ENCODE measurements around the gene CTNNA3. TPM values are rescaled to one million over a fixed set of nuclear protein-coding genes. Genes with fewer than 3 reads are reported as not detected.

The CTNNA3 gene
- total RNA-seq, 1 experiment from 2014 or later: not detected

DNA sequence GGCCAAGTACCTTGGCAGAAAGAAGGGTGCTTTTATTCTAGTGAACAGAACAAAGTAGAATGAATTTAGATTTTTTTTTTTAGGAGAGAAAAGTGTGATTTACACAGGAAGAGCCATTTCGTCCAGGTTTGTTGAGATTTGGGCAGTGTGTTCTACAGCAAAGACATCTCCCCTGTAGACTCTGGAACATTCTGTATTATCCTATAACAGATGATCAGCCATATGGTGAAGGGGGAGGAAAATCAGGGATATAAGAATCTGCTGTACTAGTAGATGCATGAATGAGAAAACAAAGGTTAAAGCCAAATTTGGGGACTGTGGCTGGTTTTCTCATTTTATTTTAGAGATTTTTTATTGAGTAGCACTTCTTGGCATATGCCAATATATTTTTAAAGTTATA lies 1223.8 kb downstream of the CTNNA3 start:
- H3K4me3 ChIP-seq (ENCODE audit: low read length): no peak overlapping the region
- H3K79me2 ChIP-seq (ENCODE audit: low read length): no peaks in the 10 kb centered on the region
- H3K9ac ChIP-seq (ENCODE audit: low read length): no peak overlapping the region
- no peak overlapping the region for H2AFZ ChIP-seq (ENCODE audit: low read length)
- no peak overlapping the region for H3K27ac ChIP-seq (ENCODE audit: low read length)
- no peaks in the 10 kb centered on the region for H3K4me1 ChIP-seq (ENCODE audit: low read length)
- H4K20me1 ChIP-seq (ENCODE audit: insufficient read depth, low read depth, low read length): no peaks in the 10 kb centered on the region
- no peaks in the 10 kb centered on the region for H3K36me3 ChIP-seq (ENCODE audit: insufficient read depth, low read length)
- DNase-seq: no peak
- no peak overlapping the region for H3K4me2 ChIP-seq (ENCODE audit: low read depth, low read length, poor library complexity, severe bottlenecking)
- H3K9me3 ChIP-seq (ENCODE audit: low read length): no peaks in the 10 kb centered on the region
- no peaks in the 10 kb centered on the region for H3K9me2 ChIP-seq (replicated peaks; ENCODE audit: insufficient read depth, low read length)
- no peaks in the 10 kb centered on the region for H3K27me3 ChIP-seq (ENCODE audit: low read length)

DNA sequence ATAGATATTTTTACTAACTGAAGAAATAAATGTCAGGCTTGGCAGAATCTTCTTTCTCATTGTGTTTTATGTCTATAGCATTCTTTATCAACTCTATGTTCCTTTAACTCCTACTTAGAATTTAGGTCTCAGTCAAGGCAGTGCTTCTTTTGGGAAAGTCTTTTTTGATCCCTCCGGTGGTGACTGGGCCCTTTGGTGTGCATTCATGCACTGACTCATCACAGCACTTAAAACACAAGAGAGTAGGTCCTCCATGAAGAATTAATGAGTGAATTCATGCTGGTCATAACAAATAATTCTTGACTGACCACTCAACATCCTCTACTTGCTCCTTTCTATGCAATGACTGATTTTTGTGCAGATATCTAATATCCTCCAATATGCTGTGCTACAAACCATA lies 1229.0 kb downstream of the CTNNA3 start:
- Histone ChIP-seq H3K27me3 (ENCODE audit: low read length) (no peaks in the 10 kb centered on the region), H3K36me3 (ENCODE audit: insufficient read depth, low read length) (no peaks in the 10 kb centered on the region), H3K4me3 (ENCODE audit: low read length) (no peak overlapping the region), H3K79me2 (ENCODE audit: low read length) (no peaks in the 10 kb centered on the region), H3K9ac (ENCODE audit: low read length) (no peak overlapping the region), H3K4me2 (ENCODE audit: low read depth, low read length, poor library complexity, severe bottlenecking) (no peak overlapping the region), H3K9me2 (replicated peaks; ENCODE audit: insufficient read depth, low read length) (no peaks in the 10 kb centered on the region), H3K4me1 (ENCODE audit: low read length) (no peaks in the 10 kb centered on the region), H4K20me1 (ENCODE audit: insufficient read depth, low read depth, low read length) (no peaks in the 10 kb centered on the region), H3K9me3 (ENCODE audit: low read length) (no peaks in the 10 kb centered on the region), H2AFZ (ENCODE audit: low read length) (no peak overlapping the region), H3K27ac (ENCODE audit: low read length) (no peak overlapping the region)
- DNase-seq: no peak

DNA sequence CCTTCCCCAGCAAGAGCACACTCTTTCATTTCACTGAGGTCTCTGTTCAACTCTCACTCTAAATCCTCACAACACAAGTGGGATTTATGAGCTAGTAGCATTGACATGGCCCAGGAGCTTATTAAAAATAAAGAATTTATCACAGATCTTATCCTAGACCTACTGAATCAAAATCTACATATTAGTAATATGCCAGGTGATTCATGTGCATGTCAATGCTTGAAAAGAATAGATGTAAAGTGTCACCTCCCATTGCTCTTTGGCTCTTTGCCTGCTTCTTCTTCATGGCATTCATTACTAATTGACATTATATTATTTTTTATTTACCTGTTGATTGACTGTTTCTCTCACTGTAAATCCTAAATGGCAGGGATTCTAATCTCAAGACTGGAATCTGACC lies 1229.4 kb downstream of the CTNNA3 start:
- H3K27me3 ChIP-seq (ENCODE audit: low read length): no peaks in the 10 kb centered on the region
- no peak overlapping the region for H3K4me3 ChIP-seq (ENCODE audit: low read length)
- H3K4me2 ChIP-seq (ENCODE audit: low read depth, low read length, poor library complexity, severe bottlenecking): no peak overlapping the region
- H3K4me1 ChIP-seq (ENCODE audit: low read length): no peaks in the 10 kb centered on the region
- H2AFZ ChIP-seq (ENCODE audit: low read length): no peak overlapping the region
- no peaks in the 10 kb centered on the region for H4K20me1 ChIP-seq (ENCODE audit: insufficient read depth, low read depth, low read length)
- H3K9me2 ChIP-seq (replicated peaks; ENCODE audit: insufficient read depth, low read length): no peaks in the 10 kb centered on the region
- H3K27ac ChIP-seq (ENCODE audit: low read length): no peak overlapping the region
- H3K9me3 ChIP-seq (ENCODE audit: low read length): no peaks in the 10 kb centered on the region
- no peaks in the 10 kb centered on the region for H3K36me3 ChIP-seq (ENCODE audit: insufficient read depth, low read length)
- H3K79me2 ChIP-seq (ENCODE audit: low read length): no peaks in the 10 kb centered on the region
- no peak for DNase-seq
- no peak overlapping the region for H3K9ac ChIP-seq (ENCODE audit: low read length)

DNA sequence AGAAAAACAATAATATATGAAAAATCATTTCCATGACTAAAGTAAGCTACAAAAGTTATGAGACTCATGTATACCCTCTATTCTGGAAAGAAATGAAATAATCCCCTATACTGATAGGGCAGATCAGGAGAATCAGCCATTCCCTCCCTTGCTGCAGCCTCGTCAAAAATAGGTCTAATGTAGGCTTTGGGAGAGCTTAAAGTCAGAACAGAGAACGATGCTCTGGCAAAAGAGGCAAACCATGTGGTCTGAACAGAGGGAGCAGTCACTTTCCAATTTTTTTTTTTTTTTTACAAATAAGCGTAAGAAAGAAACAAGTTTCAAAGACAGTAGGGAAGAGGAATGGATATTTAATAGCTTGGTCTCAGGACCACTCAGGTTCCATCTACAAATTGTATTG lies 1232.4 kb downstream of the CTNNA3 start:
- no peak for DNase-seq
- no peaks in the 10 kb centered on the region for H3K4me1 ChIP-seq (ENCODE audit: low read length)
- H4K20me1 ChIP-seq (ENCODE audit: insufficient read depth, low read depth, low read length): no peaks in the 10 kb centered on the region
- no peak overlapping the region for H2AFZ ChIP-seq (ENCODE audit: low read length)
- H3K9ac ChIP-seq (ENCODE audit: low read length): no peak overlapping the region
- H3K9me2 ChIP-seq (replicated peaks; ENCODE audit: insufficient read depth, low read length): no peaks in the 10 kb centered on the region
- no peaks in the 10 kb centered on the region for H3K9me3 ChIP-seq (ENCODE audit: low read length)
- H3K4me3 ChIP-seq (ENCODE audit: low read length): no peak overlapping the region
- no peaks in the 10 kb centered on the region for H3K27me3 ChIP-seq (ENCODE audit: low read length)
- H3K4me2 ChIP-seq (ENCODE audit: low read depth, low read length, poor library complexity, severe bottlenecking): no peak overlapping the region
- H3K27ac ChIP-seq (ENCODE audit: low read length): no peak overlapping the region
- H3K79me2 ChIP-seq (ENCODE audit: low read length): no peaks in the 10 kb centered on the region
- no peaks in the 10 kb centered on the region for H3K36me3 ChIP-seq (ENCODE audit: insufficient read depth, low read length)

DNA sequence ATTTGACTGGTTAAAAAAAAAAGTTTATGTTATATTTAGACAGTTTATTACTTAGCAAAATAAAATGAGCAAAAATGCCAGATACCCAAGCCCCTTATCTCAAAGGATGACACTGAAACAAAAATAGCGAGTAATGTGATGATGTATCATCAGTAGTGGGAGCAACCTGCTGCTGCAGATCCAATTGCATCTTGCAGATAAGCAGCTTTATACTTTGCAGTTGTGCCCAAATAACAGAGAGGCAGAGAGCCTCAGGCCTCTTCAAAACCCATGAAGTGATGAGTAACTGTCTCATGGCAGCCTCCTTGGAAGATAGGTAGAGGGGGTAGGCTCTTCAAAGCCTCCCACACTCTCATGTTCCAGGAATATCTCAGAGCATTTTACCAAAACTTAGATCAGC lies 1238.4 kb downstream of the CTNNA3 start:
- no peak overlapping the region for H3K9ac ChIP-seq (ENCODE audit: low read length)
- no peak overlapping the region for H3K27ac ChIP-seq (ENCODE audit: low read length)
- no peaks in the 10 kb centered on the region for H3K79me2 ChIP-seq (ENCODE audit: low read length)
- no peaks in the 10 kb centered on the region for H3K9me2 ChIP-seq (replicated peaks; ENCODE audit: insufficient read depth, low read length)
- no peaks in the 10 kb centered on the region for H3K36me3 ChIP-seq (ENCODE audit: insufficient read depth, low read length)
- DNase-seq: no peak
- no peak overlapping the region for H3K4me3 ChIP-seq (ENCODE audit: low read length)
- no peaks in the 10 kb centered on the region for H3K4me1 ChIP-seq (ENCODE audit: low read length)
- H3K9me3 ChIP-seq (ENCODE audit: low read length): no peaks in the 10 kb centered on the region
- H4K20me1 ChIP-seq (ENCODE audit: insufficient read depth, low read depth, low read length): no peaks in the 10 kb centered on the region
- no peaks in the 10 kb centered on the region for H3K27me3 ChIP-seq (ENCODE audit: low read length)
- no peak overlapping the region for H2AFZ ChIP-seq (ENCODE audit: low read length)
- H3K4me2 ChIP-seq (ENCODE audit: low read depth, low read length, poor library complexity, severe bottlenecking): no peak overlapping the region

DNA sequence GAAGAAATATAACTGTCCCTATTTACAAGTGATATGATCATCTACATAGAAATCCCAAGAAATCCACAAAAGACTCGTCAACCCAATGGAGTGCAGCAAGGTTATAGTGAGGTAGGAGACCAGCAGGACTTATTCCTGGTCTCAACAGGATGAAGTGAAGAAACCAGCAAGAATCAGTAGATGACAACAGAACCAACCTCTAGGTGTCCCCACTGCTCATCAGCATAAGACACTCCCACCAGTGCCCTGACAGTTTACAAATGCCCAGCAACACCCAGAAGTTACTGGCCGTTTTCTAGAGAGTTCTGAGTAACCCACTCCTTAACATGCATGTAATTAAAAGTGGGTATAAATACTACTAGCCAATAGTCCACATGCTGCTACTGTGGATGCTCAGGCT lies 1240.7 kb downstream of the CTNNA3 start:
- Histone ChIP-seq H2AFZ (ENCODE audit: low read length) (no peak overlapping the region), H4K20me1 (ENCODE audit: insufficient read depth, low read depth, low read length) (no peaks in the 10 kb centered on the region), H3K36me3 (ENCODE audit: insufficient read depth, low read length) (no peaks in the 10 kb centered on the region), H3K27ac (ENCODE audit: low read length) (no peak overlapping the region), H3K4me1 (ENCODE audit: low read length) (no peaks in the 10 kb centered on the region), H3K9me3 (ENCODE audit: low read length) (no peaks in the 10 kb centered on the region), H3K4me2 (ENCODE audit: low read depth, low read length, poor library complexity, severe bottlenecking) (no peak overlapping the region), H3K79me2 (ENCODE audit: low read length) (no peaks in the 10 kb centered on the region), H3K27me3 (ENCODE audit: low read length) (no peaks in the 10 kb centered on the region), H3K9me2 (replicated peaks; ENCODE audit: insufficient read depth, low read length) (no peaks in the 10 kb centered on the region), H3K9ac (ENCODE audit: low read length) (no peak overlapping the region), H3K4me3 (ENCODE audit: low read length) (no peak overlapping the region)
- peak; percentile 58 for DNase-seq

DNA sequence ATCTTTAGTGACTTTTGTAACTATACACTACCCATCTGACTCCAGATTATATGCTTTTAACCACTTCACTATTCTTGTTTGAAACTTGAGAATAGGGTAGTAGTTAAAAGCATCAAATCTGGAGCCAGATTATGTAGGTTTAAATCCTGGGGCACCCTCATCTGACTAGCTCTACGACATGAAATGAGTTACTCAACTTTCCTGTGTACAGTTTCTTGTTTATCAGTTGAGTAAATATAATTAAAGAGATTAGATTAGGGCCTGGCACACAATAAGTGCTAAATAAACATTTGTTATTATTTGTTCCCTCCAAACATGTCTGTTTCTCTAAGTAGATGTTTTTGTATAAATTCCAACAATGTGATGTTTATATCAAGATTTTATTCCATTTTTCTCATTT lies 1255.4 kb downstream of the CTNNA3 start:
- no peak overlapping the region for H3K4me3 ChIP-seq (ENCODE audit: low read length)
- H3K9ac ChIP-seq (ENCODE audit: low read length): no peak overlapping the region
- no peaks in the 10 kb centered on the region for H3K36me3 ChIP-seq (ENCODE audit: insufficient read depth, low read length)
- no peaks in the 10 kb centered on the region for H4K20me1 ChIP-seq (ENCODE audit: insufficient read depth, low read depth, low read length)
- no peaks in the 10 kb centered on the region for H3K9me3 ChIP-seq (ENCODE audit: low read length)
- DNase-seq: no peak
- H2AFZ ChIP-seq (ENCODE audit: low read length): no peak overlapping the region
- no peak overlapping the region for H3K27ac ChIP-seq (ENCODE audit: low read length)
- H3K4me1 ChIP-seq (ENCODE audit: low read length): no peaks in the 10 kb centered on the region
- no peak overlapping the region for H3K4me2 ChIP-seq (ENCODE audit: low read depth, low read length, poor library complexity, severe bottlenecking)
- H3K9me2 ChIP-seq (replicated peaks; ENCODE audit: insufficient read depth, low read length): no peaks in the 10 kb centered on the region
- H3K27me3 ChIP-seq (ENCODE audit: low read length): no peaks in the 10 kb centered on the region
- no peaks in the 10 kb centered on the region for H3K79me2 ChIP-seq (ENCODE audit: low read length)

DNA sequence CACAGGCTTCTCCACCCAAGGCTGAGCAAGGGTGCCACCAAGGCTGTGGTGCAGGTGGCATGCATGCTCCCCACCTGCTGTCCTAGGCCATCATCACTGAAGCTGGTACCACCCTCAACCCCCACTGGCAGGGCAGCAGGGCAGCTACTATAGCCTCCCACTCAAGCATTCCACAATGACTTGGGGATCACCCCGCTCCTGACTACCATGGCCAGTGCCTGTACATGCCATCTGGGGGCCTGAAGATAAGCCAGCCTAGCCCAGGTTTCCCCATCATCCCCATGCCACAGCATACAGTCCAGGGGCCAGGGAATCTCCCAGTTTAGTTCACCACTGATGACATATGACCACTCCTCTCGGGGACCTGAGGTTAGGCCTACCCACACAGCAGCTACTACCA lies 1281.1 kb downstream of the CTNNA3 start:
- no peak overlapping the region for H3K4me3 ChIP-seq (ENCODE audit: low read length)
- H3K9me3 ChIP-seq (ENCODE audit: low read length): no peaks in the 10 kb centered on the region
- no peak overlapping the region for H3K9ac ChIP-seq (ENCODE audit: low read length)
- H3K79me2 ChIP-seq (ENCODE audit: low read length): no peaks in the 10 kb centered on the region
- no peaks in the 10 kb centered on the region for H3K9me2 ChIP-seq (replicated peaks; ENCODE audit: insufficient read depth, low read length)
- no peaks in the 10 kb centered on the region for H4K20me1 ChIP-seq (ENCODE audit: insufficient read depth, low read depth, low read length)
- H3K4me1 ChIP-seq (ENCODE audit: low read length): no peaks in the 10 kb centered on the region
- H2AFZ ChIP-seq (ENCODE audit: low read length): no peak overlapping the region
- no peak overlapping the region for H3K27ac ChIP-seq (ENCODE audit: low read length)
- no peak for DNase-seq
- no peaks in the 10 kb centered on the region for H3K36me3 ChIP-seq (ENCODE audit: insufficient read depth, low read length)
- H3K27me3 ChIP-seq (ENCODE audit: low read length): no peaks in the 10 kb centered on the region
- no peak overlapping the region for H3K4me2 ChIP-seq (ENCODE audit: low read depth, low read length, poor library complexity, severe bottlenecking)

DNA sequence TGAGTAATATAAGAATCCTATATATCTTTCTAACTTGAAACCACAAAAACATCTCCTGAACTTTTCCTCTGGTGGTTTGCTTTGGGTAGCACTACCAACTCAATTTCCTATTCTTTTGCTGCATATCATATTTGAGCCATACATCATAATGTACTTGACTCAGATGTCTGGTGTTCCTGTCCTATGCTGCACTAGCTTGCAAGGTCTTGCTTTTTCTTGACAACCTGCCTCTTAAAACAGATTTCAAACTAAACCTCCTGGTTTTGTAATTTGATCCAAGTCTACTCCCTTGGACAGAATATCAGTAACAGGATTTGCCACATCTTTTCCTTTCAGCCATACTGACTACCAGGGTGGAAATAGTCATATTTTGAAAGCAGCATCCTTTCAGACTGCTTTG lies 1290.4 kb downstream of the CTNNA3 start:
- no peaks in the 10 kb centered on the region for H4K20me1 ChIP-seq (ENCODE audit: insufficient read depth, low read depth, low read length)
- DNase-seq: no peak
- no peaks in the 10 kb centered on the region for H3K36me3 ChIP-seq (ENCODE audit: insufficient read depth, low read length)
- H3K4me3 ChIP-seq (ENCODE audit: low read length): no peak overlapping the region
- no peaks in the 10 kb centered on the region for H3K79me2 ChIP-seq (ENCODE audit: low read length)
- no peak overlapping the region for H3K4me2 ChIP-seq (ENCODE audit: low read depth, low read length, poor library complexity, severe bottlenecking)
- no peak overlapping the region for H2AFZ ChIP-seq (ENCODE audit: low read length)
- no peaks in the 10 kb centered on the region for H3K27me3 ChIP-seq (ENCODE audit: low read length)
- H3K9me3 ChIP-seq (ENCODE audit: low read length): no peaks in the 10 kb centered on the region
- H3K4me1 ChIP-seq (ENCODE audit: low read length): no peaks in the 10 kb centered on the region
- H3K9me2 ChIP-seq (replicated peaks; ENCODE audit: insufficient read depth, low read length): no peaks in the 10 kb centered on the region
- no peak overlapping the region for H3K9ac ChIP-seq (ENCODE audit: low read length)
- H3K27ac ChIP-seq (ENCODE audit: low read length): no peak overlapping the region

Measured in Karpas-422 (cell line).